Fibroblast of lung (primary cell): ENCODE results near the gene SUGP1. TPM values are rescaled to one million over a fixed set of nuclear protein-coding genes. Genes with fewer than 3 reads are reported as not detected.

ENCODE experiments used
- DNase-seq, 2 donors: peaks; one replicate each; pipeline versions ENCODE4 v3.0.0 to v3.0.0-alpha.2; 2010; ENCODE audit warnings: low read depth in 2 of 2
- H2AFZ ChIP-seq: 2 replicates; pipeline ENCODE4 v1.5.1; 2012; ENCODE audit warnings: low read length, control low read depth, inconsistent platforms
- H3K27ac ChIP-seq: 2 replicates; pipeline ENCODE4 v1.5.1; 2011; ENCODE audit warnings: low read length, control low read depth; ENCODE audit not compliant: insufficient read depth
- H3K27me3 ChIP-seq: 2 replicates; pipeline ENCODE4 v1.5.1; 2011; ENCODE audit warnings: mild to moderate bottlenecking, low read length; ENCODE audit not compliant: control insufficient read depth, insufficient read depth
- H3K36me3 ChIP-seq: 2 replicates; pipeline ENCODE4 v1.5.1; 2011; ENCODE audit warnings: low read length; ENCODE audit not compliant: control insufficient read depth, insufficient read depth
- H3K4me1 ChIP-seq: 2 replicates; pipeline ENCODE4 v1.5.1; 2011; ENCODE audit warnings: low read length; ENCODE audit not compliant: control insufficient read depth, insufficient read depth; ENCODE audit errors: extremely low read depth
- H3K4me2 ChIP-seq: 2 replicates; pipeline ENCODE4 v1.5.1; 2011; ENCODE audit warnings: low read length, control low read depth; ENCODE audit not compliant: insufficient read depth; ENCODE audit errors: extremely low read depth
- H3K4me3 ChIP-seq, 4 experiments: fragments of 200-600 bp in 1 of 4; sonication (generic) in 1 of 4; replicated peaks in 1 of 4; 2 replicates each; pipeline ENCODE4 v1.5.1; 2011 to 2016; ENCODE audit warnings: low read length in 4 of 4, low read depth in 3 of 4, mild to moderate bottlenecking in 3 of 4, control low read depth in 2 of 4, inconsistent platforms in 1 of 4, mixed read lengths in 1 of 4; ENCODE audit not compliant: insufficient read depth in 1 of 4; ENCODE audit errors: control extremely low read depth in 1 of 4
- H3K79me2 ChIP-seq: 2 replicates; pipeline ENCODE4 v1.5.1; 2012; ENCODE audit warnings: mild to moderate bottlenecking, low read length, inconsistent platforms; ENCODE audit not compliant: control insufficient read depth, insufficient read depth
- H3K9ac ChIP-seq: 2 replicates; pipeline ENCODE4 v1.5.1; 2011; ENCODE audit warnings: mild to moderate bottlenecking, low read length, control low read depth; ENCODE audit not compliant: insufficient read depth
- H3K9me3 ChIP-seq: 2 replicates; pipeline ENCODE4 v1.5.1; 2012; ENCODE audit warnings: low read depth, low read length; ENCODE audit not compliant: control insufficient read depth, insufficient read depth
- H4K20me1 ChIP-seq: 2 replicates; pipeline ENCODE4 v1.5.1; 2011; ENCODE audit warnings: low read length; ENCODE audit not compliant: control insufficient read depth, insufficient read depth; ENCODE audit errors: extremely low read depth
- CTCF ChIP-seq, 2 donors: IDR thresholded peaks in 1 of 2; conservative IDR thresholded peaks in 1 of 2; 1 replicate in 1 of 2; 2 replicates in 1 of 2; pipeline ENCODE4 v1.5.1; 2011 to 2012; ENCODE audit warnings: low read length in 2 of 2, control low read depth in 1 of 2, inconsistent platforms in 1 of 2, low read depth in 1 of 2, mild to moderate bottlenecking in 1 of 2
- EZH2 ChIP-seq: IDR thresholded peaks from 2 replicates; pipeline ENCODE4 v1.5.1; 2012; ENCODE audit warnings: low read length, control low read depth, mild to moderate bottlenecking; ENCODE audit errors: missing control alignments
- polyA plus RNA-seq, 2 donors: library from polyadenylated mRNA; depleted of rRNA in 1 of 2; stranded (reverse) in 1 of 2; unstranded in 1 of 2; fragments of >200 nt; gene quantifications; 2 replicates each; pipeline ENCODE4 v1.2.1, GENCODE V29; 2011 to 2012; ENCODE audit warnings: missing spikeins in 1 of 2
- total RNA-seq: library from RNA; depleted of rRNA; stranded (reverse); fragments of >200 nt; gene quantifications from 2 replicates; pipeline ENCODE4 v1.2.1, GENCODE V29; 2014

The SUGP1 gene
- total and polyA plus RNA-seq, 2 donors (not counting 1 experiment from before 2014, with no cell fraction given) = 17.3 to 27.7 TPM

DNA sequence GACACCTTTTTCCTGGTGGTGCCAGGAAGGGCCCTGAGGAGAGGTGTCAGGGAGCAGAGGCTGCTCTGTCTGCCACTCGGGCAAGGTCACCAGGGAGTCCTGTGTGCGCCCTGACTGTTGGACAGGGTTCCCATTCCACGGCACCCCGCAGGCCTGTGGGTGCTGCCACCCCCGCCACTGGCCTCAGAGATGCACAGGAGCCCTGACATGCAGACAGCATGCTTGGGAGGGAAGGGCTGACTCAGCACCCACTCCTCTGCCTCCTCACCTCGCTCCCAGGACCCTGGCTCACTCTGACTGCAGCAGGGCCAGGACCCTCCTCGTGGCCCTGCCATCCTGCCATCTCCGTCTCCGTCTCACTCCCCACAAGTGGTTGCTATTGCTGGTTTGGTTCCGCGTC, 25.7 kb upstream of the SUGP1 start:
- H3K9ac ChIP-seq = no peak overlapping the region
- H2AFZ ChIP-seq = no peak overlapping the region
- no peaks in the 10 kb centered on the region for H3K27me3 ChIP-seq
- H3K4me3 ChIP-seq = no peak overlapping the region
- no peak for DNase-seq
- H4K20me1 ChIP-seq = no peaks in the 10 kb centered on the region
- no peak overlapping the region for H3K4me2 ChIP-seq
- H3K36me3 ChIP-seq = peaks cover 49% of the 10 kb centered on the region
- H3K79me2 ChIP-seq = no peaks in the 10 kb centered on the region
- H3K9me3 ChIP-seq = no peaks in the 10 kb centered on the region
- H3K27ac ChIP-seq = no peak overlapping the region
- H3K4me1 ChIP-seq = no peaks in the 10 kb centered on the region
- TF ChIP-seq CTCF (conservative IDR thresholded peaks at IDR 0.05 in 1 of 2, IDR thresholded peaks at IDR 0.05 in 1 of 2; ENCODE audit: low read depth in 1 of 2, low read length in 2 of 2) = no peak
- TF ChIP-seq EZH2 = no peak

DNA sequence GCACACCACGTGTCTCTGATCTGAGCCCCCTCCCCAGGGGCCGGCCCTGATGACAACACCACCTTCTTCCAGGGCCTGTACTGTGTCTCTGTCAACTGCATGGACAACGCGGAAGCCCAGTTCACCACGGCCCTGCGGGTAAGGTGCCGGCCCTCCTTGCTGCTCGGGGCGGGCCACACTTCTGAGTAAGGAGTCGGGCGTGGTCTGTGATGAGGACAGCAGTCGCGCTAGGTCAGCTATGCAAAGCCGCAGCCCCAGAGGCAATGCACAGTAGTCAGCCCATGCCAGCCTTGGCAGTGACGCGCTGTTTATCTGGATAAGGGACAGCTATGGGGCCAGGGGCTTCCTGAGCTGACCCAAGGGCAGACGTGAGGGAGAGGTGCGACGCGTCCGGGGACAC, 24.9 kb upstream of the SUGP1 start:
- Histone ChIP-seq H3K27me3 (no peaks in the 10 kb centered on the region), H4K20me1 (no peaks in the 10 kb centered on the region), H3K27ac (no peak overlapping the region), H3K79me2 (no peaks in the 10 kb centered on the region), H3K9ac (no peak overlapping the region), H3K4me2 (no peak overlapping the region), H3K4me3 (no peak overlapping the region), H3K4me1 (no peaks in the 10 kb centered on the region), H2AFZ (no peak overlapping the region), H3K9me3 (no peaks in the 10 kb centered on the region), H3K36me3 (peaks cover 49% of the 10 kb centered on the region)
- no peak for DNase-seq
- TF ChIP-seq CTCF (conservative IDR thresholded peaks at IDR 0.05 in 1 of 2, IDR thresholded peaks at IDR 0.05 in 1 of 2; ENCODE audit: low read depth in 1 of 2, low read length in 2 of 2) (no peak), EZH2 (no peak)

DNA sequence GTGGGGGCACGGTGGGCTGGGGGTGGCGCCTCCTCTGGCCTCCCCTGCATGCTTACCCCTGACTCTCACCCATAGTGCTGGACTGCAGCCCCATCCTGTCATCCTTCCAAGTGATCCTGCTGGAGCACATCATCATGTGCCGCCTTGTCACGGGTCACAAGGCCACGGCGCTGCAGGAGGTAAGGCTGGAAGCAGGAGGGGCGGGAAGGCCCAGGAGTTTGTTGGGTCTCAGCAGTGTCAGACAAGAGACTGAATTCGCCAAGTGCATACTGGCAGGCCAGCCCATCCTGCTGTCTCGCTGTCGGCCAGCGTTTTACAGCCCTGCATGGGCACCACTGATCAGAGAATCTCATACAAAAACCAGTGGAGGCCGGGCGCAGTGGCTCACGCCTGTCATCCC, 23.5 kb upstream of the SUGP1 start:
- TF ChIP-seq CTCF (conservative IDR thresholded peaks at IDR 0.05 in 1 of 2, IDR thresholded peaks at IDR 0.05 in 1 of 2; ENCODE audit: low read depth in 1 of 2, low read length in 2 of 2) (no peak), EZH2 (no peak)
- DNase-seq = no peak
- Histone ChIP-seq H3K79me2 (no peaks in the 10 kb centered on the region), H3K27me3 (no peaks in the 10 kb centered on the region), H3K36me3 (peaks cover 40% of the 10 kb centered on the region), H3K4me3 (no peak overlapping the region), H3K9me3 (no peaks in the 10 kb centered on the region), H2AFZ (no peak overlapping the region), H3K4me2 (no peak overlapping the region), H3K27ac (no peak overlapping the region), H3K4me1 (no peaks in the 10 kb centered on the region), H4K20me1 (no peaks in the 10 kb centered on the region), H3K9ac (no peak overlapping the region)
